Left cardiac atrium (tissue), 4 donors: ENCODE data around the gene MAGI2. TPM values are rescaled to one million over a fixed set of nuclear protein-coding genes. Genes with fewer than 3 reads are reported as not detected.

Source experiments
- ATAC-seq, 2 donors: fragments of 200-7000 bp; cut with Tn5 transposase; one replicate each; pipeline ENCODE4 v1.9.1; 2020; ENCODE audit warnings: mild to moderate bottlenecking in 2 of 2, moderate library complexity in 2 of 2
- DNase-seq: peaks from one replicate; pipeline ENCODE4 v3.0.0-alpha.2; 2020
- intact Hi-C, 2 donors: fragments of 100-400 bp; cut with DNase I; formaldehyde crosslinking; loops; one replicate each; pipeline versions ENCODE4 v1.14.1 to v1.15.1; 2022 to 2023
- total RNA-seq, 2 donors: library from RNA; stranded (reverse); fragmentation: NEBNext Ultra II Directional; extraction: Animal tissue kit (Norgen Biotek cat#: 25700); gene quantifications; one replicate each; pipeline ENCODE4 v1.2.1, GENCODE V29; 2021
- donor health status: DM: no; HTN: yes; CAD: no.
- donor health status: DM: no; HTN: yes; CAD: no; lungs with severe emphysema.
- donor health status: DM: yes; HTN: yes; CAD: no.
- donor health status: Dilated cardiomyopathy.

MAGI2 gene
- total RNA-seq, 2 donors from 2014 or later, result 7.2 to 8.7 TPM

GRCh38 chr7:78057571-78057970, 1395.9 kb downstream of the MAGI2 start:
- DNase-seq (no peak), ATAC-seq (no peak)
- intact Hi-C loops, result no loop called here

GRCh38 chr7:78055599-78055998, 1397.9 kb downstream of the MAGI2 start:
- intact Hi-C loops, result no loop called here
- DNase-seq (no peak), ATAC-seq (no peak)

GRCh38 chr7:78055001-78055573, 1398.4 kb downstream of the MAGI2 start:
- ATAC-seq, result no peak
- intact Hi-C loops, result no loop called here
- no peak for DNase-seq

- no peak for DNase-seq
- ATAC-seq, result no peak
- intact Hi-C loops, result no loop called here
Measured at GRCh38 chr7:78052112-78052511, 1401.4 kb downstream of the MAGI2 start.

GRCh38 chr7:78047800-78048199, 1405.7 kb downstream of the MAGI2 start:
- ATAC-seq, result no peak
- DNase-seq, result no peak
- intact Hi-C loops, result no loop called here

- DNase-seq (no peak), ATAC-seq (no peak)
- intact Hi-C loops, result no loop called here
Measured at GRCh38 chr7:78043159-78043558, 1410.3 kb downstream of the MAGI2 start.

GRCh38 chr7:78041423-78041822, 1412.0 kb downstream of the MAGI2 start:
- ATAC-seq (no peak), DNase-seq (no peak)
- intact Hi-C loops, result no loop called here

- intact Hi-C loops, result no loop called here
- DNase-seq (peak; percentile 41), ATAC-seq (peak; percentile 63 to 66)
Measured at GRCh38 chr7:78039790-78040776, 1413.4 kb downstream of the MAGI2 start.

- ATAC-seq (no peak), DNase-seq (no peak)
- intact Hi-C loops, result no loop called here
Measured at GRCh38 chr7:78038465-78039080, 1414.9 kb downstream of the MAGI2 start.

GRCh38 chr7:78037603-78038002, 1415.9 kb downstream of the MAGI2 start:
- no peak for ATAC-seq
- intact Hi-C loops, result no loop called here
- DNase-seq, result no peak

GRCh38 chr7:78033410-78033809, 1420.1 kb downstream of the MAGI2 start:
- no peak for DNase-seq
- ATAC-seq, result no peak
- intact Hi-C loops, result no loop called here

- DNase-seq, result no peak
- intact Hi-C loops, result no loop called here
- no peak for ATAC-seq
Measured at GRCh38 chr7:78026492-78026891, 1427.0 kb downstream of the MAGI2 start.

GRCh38 chr7:78024591-78024990, 1428.9 kb downstream of the MAGI2 start:
- DNase-seq (no peak), ATAC-seq (no peak)
- intact Hi-C loops, result no loop called here

- intact Hi-C loops, result no loop called here
- DNase-seq, result no peak
- no peak for ATAC-seq
Measured at GRCh38 chr7:78023191-78023590, 1430.3 kb downstream of the MAGI2 start.

GRCh38 chr7:78022165-78022564, 1431.3 kb downstream of the MAGI2 start:
- intact Hi-C loops, result no loop called here
- ATAC-seq (no peak), DNase-seq (no peak)

GRCh38 chr7:78020874-78021249, 1432.6 kb downstream of the MAGI2 start:
- ATAC-seq (no peak), DNase-seq (no peak)
- intact Hi-C loops, result no loop called here

GRCh38 chr7:78020136-78020873, 1433.2 kb downstream of the MAGI2 start:
- intact Hi-C loops, result no loop called here
- DNase-seq (peak; percentile 45), ATAC-seq (peak; percentile 81 to 84)

- peak; percentile 97 to 99 for ATAC-seq
- intact Hi-C loops, result no loop called here
Measured at GRCh38 chr7:78019447-78020135, 1433.9 kb downstream of the MAGI2 start.

More at GRCh38 chr7:78019447-78020135, 1433.9 kb downstream of the MAGI2 start:
- peak; percentile 96 for DNase-seq
